Osteoblast (primary cell): Measurements from ENCODE around the gene NPIPA5. TPM values are rescaled to one million over a fixed set of nuclear protein-coding genes. Genes with fewer than 3 reads are reported as not detected.
"Not testable (repeated sequence)": the region's sequence is repeated elsewhere in the genome, so short reads cannot be mapped to it uniquely, and the experiment has no call there.

ENCODE experiments used
- DNase-seq: peaks from one replicate; pipeline ENCODE4 v3.0.0; 2011; ENCODE audit warnings: low spot score, mixed read lengths; ENCODE audit not compliant: insufficient read length; ENCODE audit errors: missing footprints
- H2AFZ ChIP-seq: 2 replicates; pipeline ENCODE4 v1.6.0; 2011; ENCODE audit warnings: mild to moderate bottlenecking, low read length
- H3K27ac ChIP-seq: 2 replicates; pipeline ENCODE4 v1.5.1; 2011; ENCODE audit warnings: mild to moderate bottlenecking, low read depth, low read length, moderate library complexity
- H3K27me3 ChIP-seq: 2 replicates; pipeline ENCODE4 v1.6.0; 2012; ENCODE audit warnings: mild to moderate bottlenecking, control low read depth, inconsistent platforms, low read length, moderate library complexity; ENCODE audit not compliant: insufficient read depth
- H3K36me3 ChIP-seq: 2 replicates; pipeline ENCODE4 v1.5.1; 2011; ENCODE audit warnings: mild to moderate bottlenecking, low read length, control low read depth, moderate library complexity; ENCODE audit not compliant: insufficient read depth
- H3K4me1 ChIP-seq: 2 replicates; pipeline ENCODE4 v1.5.1; 2011; ENCODE audit warnings: mild to moderate bottlenecking, low read length, control low read depth, moderate library complexity; ENCODE audit not compliant: insufficient read depth
- H3K4me2 ChIP-seq: 2 replicates; pipeline ENCODE4 v1.6.0; 2011; ENCODE audit warnings: mild to moderate bottlenecking, low read length; ENCODE audit not compliant: insufficient read depth
- H3K4me3 ChIP-seq: fragments of 200-600 bp; sonication (generic); 3 replicates; pipeline ENCODE4 v1.5.1; 2012; ENCODE audit warnings: mild to moderate bottlenecking, low read length, inconsistent platforms; ENCODE audit not compliant: insufficient read depth
- H3K79me2 ChIP-seq: 2 replicates; pipeline ENCODE4 v1.6.0; 2012; ENCODE audit warnings: mild to moderate bottlenecking, low read length, control low read depth, inconsistent platforms; ENCODE audit not compliant: insufficient read depth
- H3K9me3 ChIP-seq: 2 replicates; pipeline ENCODE4 v1.5.1; 2011; ENCODE audit warnings: low read depth, low read length, control low read depth
- H4K20me1 ChIP-seq: 2 replicates; pipeline ENCODE4 v1.6.0; 2012; ENCODE audit warnings: mild to moderate bottlenecking, low read length, control low read depth; ENCODE audit not compliant: insufficient read depth
- total RNA-seq: library from RNA; depleted of rRNA; stranded (reverse); fragments of >200 nt; gene quantifications from 2 replicates; pipeline ENCODE4 v1.2.3, GENCODE V29; 2012

Gene NPIPA5
- total RNA-seq, 1 donor, result 5.4 TPM

GRCh38 chr16:15382810-15383209 is 4.7 kb upstream of the NPIPA5 start:
- not testable (repeated sequence) for H3K9me3 ChIP-seq, H3K4me1 ChIP-seq, H3K27ac ChIP-seq, H2AFZ ChIP-seq, H3K36me3 ChIP-seq, H3K4me3 ChIP-seq, H3K27me3 ChIP-seq, H3K79me2 ChIP-seq, DNase-seq, H4K20me1 ChIP-seq
- H3K4me2 ChIP-seq, result peak overlapping the region; percentile 23

- not testable (repeated sequence) for H3K4me3 ChIP-seq, H3K9me3 ChIP-seq, H3K36me3 ChIP-seq, DNase-seq, H3K27ac ChIP-seq, H4K20me1 ChIP-seq, H3K4me1 ChIP-seq, H3K79me2 ChIP-seq, H2AFZ ChIP-seq, H3K27me3 ChIP-seq, H3K4me2 ChIP-seq
Measured at GRCh38 chr16:15357495-15357894, 20.6 kb downstream of the NPIPA5 start.

GRCh38 chr16:15354846-15355245 is 23.2 kb downstream of the NPIPA5 start:
- H2AFZ ChIP-seq, H4K20me1 ChIP-seq, H3K9me3 ChIP-seq, H3K27ac ChIP-seq, H3K4me1 ChIP-seq, H3K4me2 ChIP-seq, H3K36me3 ChIP-seq, H3K79me2 ChIP-seq, H3K4me3 ChIP-seq, H3K27me3 ChIP-seq, DNase-seq: not testable (repeated sequence)

- not testable (repeated sequence) for H3K79me2 ChIP-seq, H4K20me1 ChIP-seq, H3K27ac ChIP-seq, H3K9me3 ChIP-seq, DNase-seq, H3K4me3 ChIP-seq, H3K4me2 ChIP-seq, H2AFZ ChIP-seq, H3K4me1 ChIP-seq, H3K27me3 ChIP-seq, H3K36me3 ChIP-seq
Measured at GRCh38 chr16:15352852-15353251, 25.2 kb downstream of the NPIPA5 start.

- H3K27ac ChIP-seq, H3K36me3 ChIP-seq, H3K27me3 ChIP-seq, H3K9me3 ChIP-seq, H3K4me1 ChIP-seq, H3K4me2 ChIP-seq, H3K79me2 ChIP-seq, H4K20me1 ChIP-seq, H3K4me3 ChIP-seq, H2AFZ ChIP-seq, DNase-seq: not testable (repeated sequence)
Measured at GRCh38 chr16:15351745-15352144, 26.3 kb downstream of the NPIPA5 start.

- not testable (repeated sequence) for H3K36me3 ChIP-seq, H3K9me3 ChIP-seq, DNase-seq, H3K4me3 ChIP-seq, H3K4me1 ChIP-seq, H3K27me3 ChIP-seq, H2AFZ ChIP-seq, H3K4me2 ChIP-seq, H3K27ac ChIP-seq, H4K20me1 ChIP-seq, H3K79me2 ChIP-seq
Measured at GRCh38 chr16:15351251-15351650, 26.8 kb downstream of the NPIPA5 start.

GRCh38 chr16:15348721-15349120 is 29.4 kb downstream of the NPIPA5 start:
- not testable (repeated sequence) for H3K4me2 ChIP-seq

GRCh38 chr16:15342337-15342736 is 35.8 kb downstream of the NPIPA5 start:
- not testable (repeated sequence) for H3K4me2 ChIP-seq, H2AFZ ChIP-seq, H3K27me3 ChIP-seq, H3K27ac ChIP-seq, DNase-seq, H3K36me3 ChIP-seq, H3K4me3 ChIP-seq, H3K79me2 ChIP-seq, H3K4me1 ChIP-seq, H4K20me1 ChIP-seq, H3K9me3 ChIP-seq

More at GRCh38 chr16:15348721-15349120, 29.4 kb downstream of the NPIPA5 start:
- H4K20me1 ChIP-seq, H3K4me1 ChIP-seq, H3K9me3 ChIP-seq, DNase-seq, H3K79me2 ChIP-seq, H3K36me3 ChIP-seq, H3K27me3 ChIP-seq, H3K4me3 ChIP-seq, H3K27ac ChIP-seq, H2AFZ ChIP-seq: not testable (repeated sequence)

GRCh38 chr16:15338986-15339385 is 39.1 kb downstream of the NPIPA5 start:
- H3K79me2 ChIP-seq, H2AFZ ChIP-seq, H3K36me3 ChIP-seq, H3K9me3 ChIP-seq, H4K20me1 ChIP-seq, H3K27ac ChIP-seq, H3K4me1 ChIP-seq, H3K27me3 ChIP-seq, H3K4me3 ChIP-seq, DNase-seq, H3K4me2 ChIP-seq: not testable (repeated sequence)
